Activated naive CD8-positive, alpha-beta T cell treated with anti-CD3 and anti-CD28 coated beads for 36 hours (primary cell): ENCODE measurements around the gene ABI3BP. TPM values are rescaled to one million over a fixed set of nuclear protein-coding genes. Genes with fewer than 3 reads are reported as not detected.

Experiments used
- DNase-seq: peaks from one replicate; pipeline ENCODE4 v3.0.0; 2021
- H3K27ac Mint-ChIP-seq: one replicate; pipeline ENCODE4 v1.8.0; 2022; ENCODE audit warnings: mild to moderate bottlenecking, moderate library complexity, mixed read lengths
- H3K27me3 Mint-ChIP-seq: one replicate; pipeline ENCODE4 v1.8.0; 2022; ENCODE audit warnings: mild to moderate bottlenecking, mixed read lengths
- H3K36me3 Mint-ChIP-seq: one replicate; pipeline ENCODE4 v1.8.0; 2021; ENCODE audit warnings: mild to moderate bottlenecking, mixed read lengths
- H3K4me1 Mint-ChIP-seq: one replicate; pipeline ENCODE4 v1.8.0; 2021; ENCODE audit warnings: mixed read lengths
- H3K4me3 Mint-ChIP-seq: one replicate; pipeline ENCODE4 v1.8.0; 2022; ENCODE audit warnings: mild to moderate bottlenecking, moderate library complexity, mixed read lengths
- H3K9me3 Mint-ChIP-seq: one replicate; pipeline ENCODE4 v1.8.0; 2022; ENCODE audit warnings: mixed read lengths
- total RNA-seq, 2 experiments: library from RNA; stranded (reverse); gene quantifications; one replicate each; pipeline ENCODE4 v1.2.3, GENCODE V29; 2021

The ABI3BP gene
- total RNA-seq, 2 experiments from 2014 or later = 0.12 to 0.14 TPM

- H3K36me3 Mint-ChIP-seq = peaks cover 10% of the 10 kb centered on the region
- no peak overlapping the region for H3K4me3 Mint-ChIP-seq
- no peaks in the 10 kb centered on the region for H3K4me1 Mint-ChIP-seq
- DNase-seq = no peak
- no peaks in the 10 kb centered on the region for H3K9me3 Mint-ChIP-seq
- H3K27ac Mint-ChIP-seq = no peak overlapping the region
- H3K27me3 Mint-ChIP-seq = no peaks in the 10 kb centered on the region
Measured at GRCh38 chr3:100754563-100755334, 238.5 kb downstream of the ABI3BP start.

DNA sequence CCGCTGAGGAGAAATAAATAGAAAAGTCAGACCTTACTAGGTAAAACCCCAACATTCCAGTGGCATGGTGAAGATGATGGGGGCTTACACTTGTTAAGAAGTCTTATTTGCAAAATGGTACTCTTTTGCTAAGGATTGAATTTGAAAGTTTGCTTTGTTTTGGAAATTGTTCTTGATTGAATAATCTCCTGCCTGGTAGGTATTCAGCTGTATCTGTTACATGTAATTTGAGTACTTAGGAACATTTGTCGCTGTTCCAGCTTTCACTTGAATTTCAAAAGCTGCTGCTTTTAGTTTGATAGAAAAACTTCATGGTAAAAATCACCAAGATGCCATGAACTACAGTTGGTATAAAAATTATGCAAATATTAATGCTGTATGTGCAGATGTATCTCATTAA, 239.4 kb downstream of the ABI3BP start:
- Mint-ChIP-seq H3K27ac (no peak overlapping the region), H3K9me3 (no peaks in the 10 kb centered on the region), H3K27me3 (no peaks in the 10 kb centered on the region), H3K4me3 (no peak overlapping the region), H3K36me3 (peaks cover 13% of the 10 kb centered on the region), H3K4me1 (no peaks in the 10 kb centered on the region)
- no peak for DNase-seq

DNA sequence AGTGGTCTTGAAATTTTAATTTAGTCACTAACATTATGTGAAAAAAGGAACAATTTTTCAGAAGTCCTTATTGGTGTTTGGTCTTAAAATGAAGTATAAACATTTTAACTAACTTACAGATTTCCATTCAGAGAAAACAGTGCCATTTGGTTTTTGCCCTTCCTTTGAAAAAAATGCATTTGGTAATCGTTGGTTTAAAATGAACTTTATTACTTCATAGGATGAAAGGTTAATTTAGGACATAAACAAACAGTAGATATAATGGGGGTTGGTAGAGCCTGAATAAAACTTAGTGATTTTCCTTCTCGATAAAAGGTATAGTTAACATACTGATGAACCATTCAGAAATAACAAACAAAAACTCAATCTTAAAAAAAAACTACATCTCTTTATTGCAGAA, 244.3 kb downstream of the ABI3BP start:
- Mint-ChIP-seq H3K27me3 (no peaks in the 10 kb centered on the region), H3K27ac (no peak overlapping the region), H3K4me1 (no peaks in the 10 kb centered on the region), H3K9me3 (no peaks in the 10 kb centered on the region), H3K36me3 (peaks cover 25% of the 10 kb centered on the region), H3K4me3 (no peak overlapping the region)
- no peak for DNase-seq

DNA sequence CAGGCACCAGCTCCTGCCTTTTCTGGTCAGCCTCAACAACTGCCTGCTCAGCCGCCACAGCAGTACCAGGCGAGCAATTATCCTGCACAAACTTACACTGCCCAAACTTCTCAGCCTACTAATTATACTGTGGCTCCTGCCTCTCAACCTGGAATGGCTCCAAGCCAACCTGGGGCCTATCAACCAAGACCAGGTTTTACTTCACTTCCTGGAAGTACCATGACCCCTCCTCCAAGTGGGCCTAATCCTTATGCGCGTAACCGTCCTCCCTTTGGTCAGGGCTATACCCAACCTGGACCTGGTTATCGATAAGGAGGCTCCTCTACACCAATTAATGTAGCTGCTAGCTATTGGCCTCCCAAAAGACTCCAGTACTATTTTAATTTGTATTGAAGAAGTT, 245.0 kb downstream of the ABI3BP start:
- Mint-ChIP-seq H3K27me3 (no peaks in the 10 kb centered on the region), H3K9me3 (no peaks in the 10 kb centered on the region), H3K27ac (no peak overlapping the region), H3K4me1 (no peaks in the 10 kb centered on the region), H3K36me3 (peaks cover 28% of the 10 kb centered on the region), H3K4me3 (no peak overlapping the region)
- DNase-seq = no peak

DNA sequence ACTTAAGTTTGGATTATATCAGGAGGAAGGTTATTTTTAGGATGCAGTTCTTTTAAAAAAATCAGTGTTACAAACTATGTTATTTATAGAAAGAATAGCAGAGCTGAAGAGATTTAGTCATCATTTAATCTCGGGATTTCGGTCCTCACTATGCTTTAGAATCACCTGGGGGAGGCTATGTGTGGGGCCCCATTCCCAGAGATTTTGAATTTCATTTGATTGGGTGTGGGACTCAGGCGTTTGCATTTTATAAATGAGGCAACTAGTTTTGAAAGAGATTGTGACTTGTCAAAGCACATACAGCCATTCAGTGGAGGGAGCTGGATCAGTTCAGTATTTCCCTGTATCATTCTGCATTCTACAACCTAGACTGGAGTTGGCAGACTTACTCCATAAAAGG, 247.1 kb downstream of the ABI3BP start:
- Mint-ChIP-seq H3K27ac (no peak overlapping the region), H3K9me3 (no peaks in the 10 kb centered on the region), H3K36me3 (peaks cover 24% of the 10 kb centered on the region), H3K27me3 (no peaks in the 10 kb centered on the region), H3K4me1 (no peaks in the 10 kb centered on the region), H3K4me3 (no peak overlapping the region)
- no peak for DNase-seq

DNA sequence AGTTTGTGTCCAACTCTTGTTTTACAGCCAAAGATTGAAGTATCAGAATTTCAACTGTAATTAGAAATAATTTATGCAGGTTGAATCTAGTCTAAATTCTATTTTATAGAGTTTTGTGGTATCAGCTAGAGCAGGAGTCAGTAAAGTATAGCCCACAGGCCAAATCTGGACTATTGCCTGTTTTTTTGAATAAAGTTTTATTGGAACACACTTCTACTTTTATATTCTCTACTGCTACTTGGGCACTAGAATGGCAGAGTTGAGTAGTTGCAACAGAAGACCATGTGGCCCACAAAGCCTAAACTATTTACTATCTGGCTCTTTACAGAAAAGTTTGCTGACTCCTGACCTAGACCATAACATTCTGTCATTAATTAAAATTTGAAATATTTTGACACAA, 247.6 kb downstream of the ABI3BP start:
- no peaks in the 10 kb centered on the region for H3K27me3 Mint-ChIP-seq
- no peak for DNase-seq
- H3K27ac Mint-ChIP-seq = no peak overlapping the region
- no peaks in the 10 kb centered on the region for H3K9me3 Mint-ChIP-seq
- H3K4me1 Mint-ChIP-seq = no peaks in the 10 kb centered on the region
- peaks cover 24% of the 10 kb centered on the region for H3K36me3 Mint-ChIP-seq
- H3K4me3 Mint-ChIP-seq = no peak overlapping the region

DNA sequence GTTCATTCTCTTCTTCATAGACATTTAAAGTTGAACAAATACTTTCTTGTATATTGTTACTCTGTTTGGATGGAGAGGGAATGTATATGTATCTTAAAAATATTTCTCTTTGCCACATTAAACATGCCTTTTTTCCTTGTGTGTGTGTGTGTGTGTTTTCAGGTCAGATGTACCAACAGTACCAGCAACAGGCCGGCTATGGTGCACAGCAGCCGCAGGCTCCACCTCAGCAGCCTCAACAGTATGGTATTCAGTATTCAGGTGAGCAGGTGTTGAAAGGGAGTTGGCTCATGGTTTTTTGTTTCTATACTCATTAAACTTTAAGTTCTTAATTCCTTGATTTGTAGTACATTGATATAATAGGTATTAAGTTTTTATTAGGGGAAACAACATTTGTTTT, 248.6 kb downstream of the ABI3BP start:
- no peak overlapping the region for H3K27ac Mint-ChIP-seq

DNA sequence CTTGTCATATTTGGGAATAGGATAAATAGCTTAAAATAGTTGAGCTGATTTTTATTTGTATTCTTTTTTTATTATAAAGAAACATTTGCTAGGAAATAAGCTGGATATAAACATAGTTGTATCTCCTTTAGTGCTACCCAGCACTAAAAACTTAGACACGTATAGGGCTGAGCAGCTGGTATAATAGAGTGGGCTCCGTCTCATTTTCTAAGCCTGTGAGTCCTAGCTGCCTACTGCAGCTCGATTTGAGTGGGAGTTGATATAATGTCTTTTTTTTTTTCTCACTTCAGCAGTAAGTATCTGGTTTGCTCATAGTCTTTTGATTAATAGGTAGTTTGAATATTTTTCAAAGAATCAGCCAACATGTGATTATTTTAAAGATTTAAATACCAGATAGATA, 249.7 kb downstream of the ABI3BP start:
- peaks cover 3% of the 10 kb centered on the region for H3K4me1 Mint-ChIP-seq
- H3K4me3 Mint-ChIP-seq = no peak overlapping the region

More for the DNA sequence above, 248.6 kb downstream of the ABI3BP start:
- no peak overlapping the region for H3K4me3 Mint-ChIP-seq
- peaks cover 3% of the 10 kb centered on the region for H3K4me1 Mint-ChIP-seq
- H3K9me3 Mint-ChIP-seq = no peaks in the 10 kb centered on the region
- DNase-seq = no peak
- H3K36me3 Mint-ChIP-seq = peaks cover 24% of the 10 kb centered on the region
- H3K27me3 Mint-ChIP-seq = no peaks in the 10 kb centered on the region

GRCh38 chr3:100740207-100740606, 253.0 kb downstream of the ABI3BP start:
- Mint-ChIP-seq H3K36me3 (peaks cover 19% of the 10 kb centered on the region), H3K27me3 (no peaks in the 10 kb centered on the region), H3K4me3 (no peak overlapping the region), H3K27ac (peak overlapping the region; percentile 7), H3K9me3 (no peaks in the 10 kb centered on the region), H3K4me1 (peaks cover 3% of the 10 kb centered on the region)
- no peak for DNase-seq

More for the DNA sequence above, 249.7 kb downstream of the ABI3BP start:
- Mint-ChIP-seq H3K27me3 (no peaks in the 10 kb centered on the region), H3K27ac (no peak overlapping the region), H3K9me3 (no peaks in the 10 kb centered on the region), H3K36me3 (peaks cover 18% of the 10 kb centered on the region)
- no peak for DNase-seq

- Mint-ChIP-seq H3K27me3 (no peaks in the 10 kb centered on the region), H3K4me3 (no peak overlapping the region), H3K4me1 (peaks cover 9% of the 10 kb centered on the region), H3K9me3 (no peaks in the 10 kb centered on the region), H3K27ac (no peak overlapping the region), H3K36me3 (peaks cover 21% of the 10 kb centered on the region)
- no peak for DNase-seq
Measured at GRCh38 chr3:100737334-100737733, 255.9 kb downstream of the ABI3BP start.

- H3K4me3 Mint-ChIP-seq = no peak overlapping the region
- DNase-seq = no peak
- H3K27ac Mint-ChIP-seq = no peak overlapping the region
- no peaks in the 10 kb centered on the region for H3K27me3 Mint-ChIP-seq
- peaks cover 6% of the 10 kb centered on the region for H3K4me1 Mint-ChIP-seq
- peaks cover 30% of the 10 kb centered on the region for H3K36me3 Mint-ChIP-seq
- H3K9me3 Mint-ChIP-seq = no peaks in the 10 kb centered on the region
Measured at GRCh38 chr3:100732435-100732834, 260.8 kb downstream of the ABI3BP start.

DNA sequence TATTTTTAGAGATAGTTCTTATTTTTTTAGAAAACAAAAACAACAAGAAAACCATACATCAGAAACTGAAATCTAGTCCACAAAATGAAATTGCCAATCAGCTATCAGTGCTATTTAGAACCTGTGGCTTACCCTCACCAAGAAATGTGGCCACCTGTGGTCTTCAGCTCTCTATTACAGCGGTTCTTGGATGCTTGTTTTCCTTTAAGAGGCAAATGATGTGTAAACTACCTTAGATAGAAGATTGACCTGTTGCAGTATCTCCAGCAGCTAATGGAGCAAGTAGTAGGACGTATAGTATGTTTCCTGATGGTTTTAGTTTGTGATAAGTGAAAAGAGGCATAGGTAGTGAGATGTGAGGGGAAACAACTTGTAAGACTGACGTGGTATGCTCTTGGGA, 262.7 kb downstream of the ABI3BP start:
- Mint-ChIP-seq H3K27me3 (no peaks in the 10 kb centered on the region), H3K27ac (no peak overlapping the region), H3K4me1 (peaks cover 15% of the 10 kb centered on the region), H3K9me3 (no peaks in the 10 kb centered on the region), H3K36me3 (peaks cover 29% of the 10 kb centered on the region), H3K4me3 (no peak overlapping the region)
- no peak for DNase-seq

DNA sequence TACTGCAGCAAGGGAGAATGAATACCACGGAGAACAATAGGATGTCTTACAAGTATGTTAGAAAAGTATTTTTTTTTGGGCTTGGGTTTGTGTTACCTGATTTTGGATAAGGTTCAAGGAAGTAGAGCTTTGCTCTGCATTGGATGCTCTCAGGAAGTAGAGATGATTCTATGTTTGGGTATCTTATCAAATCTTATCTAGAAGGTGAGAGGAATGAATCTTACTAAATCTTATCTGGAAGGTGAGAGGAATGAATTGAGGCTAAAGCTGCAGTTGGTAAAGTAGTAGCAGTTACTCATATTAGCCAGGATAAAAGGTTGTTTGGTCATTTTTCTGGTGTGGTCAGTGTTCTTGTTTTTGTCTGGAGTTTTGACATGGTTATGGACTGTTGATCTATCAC, 266.5 kb downstream of the ABI3BP start:
- no peaks in the 10 kb centered on the region for H3K27me3 Mint-ChIP-seq
- peaks cover 28% of the 10 kb centered on the region for H3K36me3 Mint-ChIP-seq
- H3K4me1 Mint-ChIP-seq = peaks cover 12% of the 10 kb centered on the region
- DNase-seq = no peak
- H3K27ac Mint-ChIP-seq = no peak overlapping the region
- no peaks in the 10 kb centered on the region for H3K9me3 Mint-ChIP-seq
- H3K4me3 Mint-ChIP-seq = no peak overlapping the region

GRCh38 chr3:100725935-100726513, 267.2 kb downstream of the ABI3BP start:
- H3K36me3 Mint-ChIP-seq = peaks cover 30% of the 10 kb centered on the region
- H3K9me3 Mint-ChIP-seq = no peaks in the 10 kb centered on the region
- H3K27me3 Mint-ChIP-seq = no peaks in the 10 kb centered on the region
- H3K27ac Mint-ChIP-seq = no peak overlapping the region
- no peak for DNase-seq
- no peak overlapping the region for H3K4me3 Mint-ChIP-seq
- H3K4me1 Mint-ChIP-seq = peaks cover 12% of the 10 kb centered on the region

DNA sequence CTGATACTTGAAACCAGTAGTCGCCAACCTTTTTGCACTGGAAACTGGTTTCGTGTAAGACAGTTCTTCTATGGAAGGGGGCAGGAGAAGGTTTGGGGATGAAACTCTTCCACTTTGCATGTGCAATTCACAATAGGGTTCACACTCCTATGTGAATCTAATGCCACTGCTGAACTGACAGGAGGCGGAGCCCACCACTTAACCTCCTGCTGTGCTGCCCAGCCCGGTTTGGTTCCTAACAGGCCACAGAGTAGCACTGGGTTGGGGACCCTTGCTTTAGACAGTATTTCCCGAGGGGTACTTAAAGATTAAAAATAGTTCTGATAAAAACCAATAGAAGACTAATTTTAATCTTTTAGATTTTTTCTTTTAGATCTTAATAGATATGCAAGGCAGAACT, 272.8 kb downstream of the ABI3BP start:
- H3K36me3 Mint-ChIP-seq = peaks cover 44% of the 10 kb centered on the region
- H3K9me3 Mint-ChIP-seq = no peaks in the 10 kb centered on the region
- H3K4me1 Mint-ChIP-seq = peaks cover 22% of the 10 kb centered on the region
- H3K27me3 Mint-ChIP-seq = no peaks in the 10 kb centered on the region
- DNase-seq = no peak
- no peak overlapping the region for H3K27ac Mint-ChIP-seq
- H3K4me3 Mint-ChIP-seq = no peak overlapping the region

DNA sequence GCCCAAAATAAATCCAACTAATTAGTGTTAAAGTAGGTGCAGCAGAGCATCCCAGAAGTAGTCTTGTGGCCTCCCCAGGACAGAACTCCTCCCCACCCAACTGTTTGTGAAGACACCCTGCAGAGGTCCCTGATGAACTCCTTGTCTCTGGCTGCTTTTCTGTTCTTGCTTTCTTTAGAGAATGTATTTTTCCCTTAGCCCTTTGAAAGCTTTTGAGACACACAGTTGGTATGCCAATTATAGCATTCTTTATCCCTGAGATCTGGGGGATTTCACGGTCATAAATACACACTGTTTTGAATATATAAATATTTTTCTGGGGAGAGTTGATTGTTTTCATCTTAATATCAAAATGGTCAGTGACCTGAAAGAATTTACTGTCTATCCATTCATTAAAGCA, 274.1 kb downstream of the ABI3BP start:
- Mint-ChIP-seq H3K36me3 (peaks cover 48% of the 10 kb centered on the region), H3K4me1 (peaks cover 28% of the 10 kb centered on the region)

More for the DNA sequence above, 274.1 kb downstream of the ABI3BP start:
- no peaks in the 10 kb centered on the region for H3K9me3 Mint-ChIP-seq
- H3K27me3 Mint-ChIP-seq = no peaks in the 10 kb centered on the region
- DNase-seq = no peak
- no peak overlapping the region for H3K4me3 Mint-ChIP-seq
- no peak overlapping the region for H3K27ac Mint-ChIP-seq
